SK-N-MC (cell line): ENCODE results near the gene GRB10.

Experiments
- FOXP2 ChIP-seq: optimal IDR thresholded peaks from 2 replicates; pipeline ENCODE3; 2011; ENCODE audit warnings: mild to moderate bottlenecking, moderate library complexity; ENCODE audit not compliant: insufficient read depth; ENCODE audit errors: extremely low read length, control extremely low read depth
- POLR2AphosphoS5 ChIP-seq: IDR thresholded peaks from 2 replicates; pipeline ENCODE4 v1.6.1; 2012; ENCODE audit warnings: mild to moderate bottlenecking, low read depth, low read length, borderline replicate concordance

- TF ChIP-seq POLR2AphosphoS5 (no peak), FOXP2 (no peak)
Measured at GRCh38 chr7:50661345-50662040, 121.2 kb downstream of the GRB10 start.
